Keratinocyte (primary cell): ENCODE measurements around the gene STX18. TPM values are rescaled to one million over a fixed set of nuclear protein-coding genes. Genes with fewer than 3 reads are reported as not detected.

ENCODE experiments used
- DNase-seq: peaks from one replicate; pipeline ENCODE4 v3.0.0-alpha.2; 2011; ENCODE audit warnings: low read depth, missing footprints, low spot score
- FAIRE-seq: peaks from 2 replicates; lab custom pipeline; 2011; peaks lifted over from hg19 to GRCh38; lab: Jason Lieb, UNC
- H2AFZ ChIP-seq: 2 replicates; pipeline ENCODE4 v1.6.0; 2012; ENCODE audit warnings: low read length, control low read depth, inconsistent platforms; ENCODE audit not compliant: control insufficient read depth
- H3K27ac ChIP-seq: 2 replicates; pipeline ENCODE4 v1.5.1; 2011; ENCODE audit warnings: low read length; ENCODE audit not compliant: control insufficient read depth, insufficient read depth
- H3K27me3 ChIP-seq: 3 replicates; pipeline ENCODE4 v1.6.0; 2011; ENCODE audit warnings: low read length; ENCODE audit not compliant: control insufficient read depth, insufficient read depth; ENCODE audit errors: extremely low read depth
- H3K36me3 ChIP-seq, 2 experiments: 2 replicates in 1 of 2; 3 replicates in 1 of 2; pipeline ENCODE4 v1.5.1; 2011; ENCODE audit warnings: low read length in 2 of 2, mild to moderate bottlenecking in 1 of 2; ENCODE audit not compliant: control insufficient read depth in 2 of 2, insufficient read depth in 2 of 2; ENCODE audit errors: extremely low read depth in 1 of 2
- H3K4me1 ChIP-seq: 3 replicates; pipeline ENCODE4 v1.5.1; 2011; ENCODE audit warnings: low read length; ENCODE audit not compliant: control insufficient read depth, insufficient read depth; ENCODE audit errors: extremely low read depth
- H3K4me2 ChIP-seq: 3 replicates; pipeline ENCODE4 v1.6.0; 2011; ENCODE audit warnings: low read depth, low read length; ENCODE audit not compliant: control insufficient read depth, insufficient read depth; ENCODE audit errors: extremely low read depth
- H3K4me3 ChIP-seq, 3 experiments: fragments of 200-600 bp in 1 of 3; sonication (generic) in 1 of 3; 2 replicates in 2 of 3; 3 replicates in 1 of 3; pipeline ENCODE4 v1.5.1; 2011 to 2016; ENCODE audit warnings: low read length in 3 of 3, mild to moderate bottlenecking in 3 of 3, control low read depth in 2 of 3, inconsistent platforms in 1 of 3, low read depth in 1 of 3, mixed read lengths in 1 of 3, mixed run types in 1 of 3, moderate library complexity in 1 of 3; ENCODE audit not compliant: control insufficient read depth in 2 of 3, insufficient read depth in 2 of 3; ENCODE audit errors: extremely low read depth in 1 of 3
- H3K79me2 ChIP-seq: 2 replicates; pipeline ENCODE4 v1.6.0; 2012; ENCODE audit warnings: low read length; ENCODE audit not compliant: control insufficient read depth, insufficient read depth
- H3K9ac ChIP-seq: 3 replicates; pipeline ENCODE4 v1.6.0; 2011; ENCODE audit warnings: low read length; ENCODE audit not compliant: control insufficient read depth, insufficient read depth; ENCODE audit errors: extremely low read depth
- H3K9me1 ChIP-seq: 3 replicates; pipeline ENCODE4 v1.6.0; 2011; ENCODE audit warnings: low read length; ENCODE audit not compliant: control insufficient read depth, insufficient read depth; ENCODE audit errors: extremely low read depth
- H3K9me3 ChIP-seq: 2 replicates; pipeline ENCODE4 v1.5.1; 2012; ENCODE audit warnings: low read depth, low read length; ENCODE audit not compliant: control insufficient read depth
- H4K20me1 ChIP-seq: 3 replicates; pipeline ENCODE4 v1.6.0; 2011; ENCODE audit warnings: low read length; ENCODE audit not compliant: control insufficient read depth, insufficient read depth; ENCODE audit errors: extremely low read depth
- EZH2 ChIP-seq: IDR thresholded peaks from one replicate; pipeline ENCODE4 v1.6.1; 2012; ENCODE audit warnings: inconsistent platforms, mild to moderate bottlenecking, low read length, moderate library complexity
- dilution Hi-C: fragments of 300-500 bp; cut with MboI; formaldehyde crosslinking; loops from one replicate; pipeline ENCODE4 v1.7.0; 2020; ENCODE audit warnings: low sequenced_read_pairs; ENCODE audit not compliant: extremely low pct_ligation_motif_present
- polyA plus RNA-seq, 5 experiments: library from polyadenylated mRNA; depleted of rRNA in 3 of 5; stranded (reverse) in 3 of 5; stranded (forward) in 1 of 5; unstranded in 1 of 5; fragments of >200 nt; gene quantifications; 1 replicate in 1 of 5; 2 replicates in 3 of 5; 3 replicates in 1 of 5; pipeline versions ENCODE4 v1.2.1 to v1.2.3, GENCODE V29; 2011 to 2012; ENCODE audit warnings: missing spikeins in 2 of 5, low read depth in 1 of 5, low replicate concordance in 1 of 5
- TF ChIP-seq, protein P1 (sequence below), 3 experiments: IDR thresholded peaks in 1 of 3; conservative IDR thresholded peaks in 1 of 3; optimal IDR thresholded peaks in 1 of 3; 2 replicates in 2 of 3; 3 replicates in 1 of 3; pipeline versions ENCODE3 to v1.5.1; 2011; ENCODE audit warnings: low read length in 3 of 3, mild to moderate bottlenecking in 3 of 3, moderate library complexity in 2 of 3, control low read depth in 1 of 3, inconsistent platforms in 1 of 3; ENCODE audit not compliant: insufficient read depth in 2 of 3; ENCODE audit errors: extremely low read depth in 1 of 3

Gene STX18
- polyA plus RNA-seq, 1 donor (not counting 4 experiments of a cell fraction or from before 2014, with no cell fraction given), result 21.6 TPM

DNA sequence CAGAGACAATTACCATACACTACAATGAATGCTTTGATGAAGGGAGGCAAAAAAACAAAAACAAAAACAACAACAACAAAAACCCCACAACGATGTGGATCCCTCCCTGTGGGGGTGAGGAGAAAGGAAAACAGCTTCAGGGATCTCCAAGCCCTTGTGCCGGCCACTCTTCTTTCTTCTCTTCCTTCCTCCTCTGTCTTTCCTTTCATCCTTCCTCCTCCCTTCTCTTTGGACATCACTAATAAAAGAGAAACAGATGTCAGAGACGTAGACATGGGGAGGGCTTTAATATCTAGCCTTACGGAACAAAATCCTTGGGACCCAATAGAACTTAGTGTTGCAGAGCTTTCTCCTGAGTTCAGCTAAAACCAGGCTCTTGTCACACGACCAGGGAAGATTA lies 18.8 kb upstream of the STX18 start:
- Histone ChIP-seq H3K79me2 (no peaks in the 10 kb centered on the region), H3K9me3 (no peaks in the 10 kb centered on the region), H3K4me1 (no peaks in the 10 kb centered on the region), H3K27me3 (no peaks in the 10 kb centered on the region), H3K27ac (no peak overlapping the region), H3K4me2 (no peak overlapping the region), H3K9me1 (no peaks in the 10 kb centered on the region), H3K9ac (no peak overlapping the region), H4K20me1 (no peaks in the 10 kb centered on the region), H2AFZ (no peak overlapping the region), H3K36me3 (no peaks in the 10 kb centered on the region), H3K4me3 (no peak overlapping the region)
- dilution Hi-C loops, result no loop called here
- FAIRE-seq (no peak), DNase-seq (no peak)
- TF ChIP-seq, protein P1, sequence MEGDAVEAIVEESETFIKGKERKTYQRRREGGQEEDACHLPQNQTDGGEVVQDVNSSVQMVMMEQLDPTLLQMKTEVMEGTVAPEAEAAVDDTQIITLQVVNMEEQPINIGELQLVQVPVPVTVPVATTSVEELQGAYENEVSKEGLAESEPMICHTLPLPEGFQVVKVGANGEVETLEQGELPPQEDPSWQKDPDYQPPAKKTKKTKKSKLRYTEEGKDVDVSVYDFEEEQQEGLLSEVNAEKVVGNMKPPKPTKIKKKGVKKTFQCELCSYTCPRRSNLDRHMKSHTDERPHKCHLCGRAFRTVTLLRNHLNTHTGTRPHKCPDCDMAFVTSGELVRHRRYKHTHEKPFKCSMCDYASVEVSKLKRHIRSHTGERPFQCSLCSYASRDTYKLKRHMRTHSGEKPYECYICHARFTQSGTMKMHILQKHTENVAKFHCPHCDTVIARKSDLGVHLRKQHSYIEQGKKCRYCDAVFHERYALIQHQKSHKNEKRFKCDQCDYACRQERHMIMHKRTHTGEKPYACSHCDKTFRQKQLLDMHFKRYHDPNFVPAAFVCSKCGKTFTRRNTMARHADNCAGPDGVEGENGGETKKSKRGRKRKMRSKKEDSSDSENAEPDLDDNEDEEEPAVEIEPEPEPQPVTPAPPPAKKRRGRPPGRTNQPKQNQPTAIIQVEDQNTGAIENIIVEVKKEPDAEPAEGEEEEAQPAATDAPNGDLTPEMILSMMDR (optimal IDR thresholded peaks at IDR 0.05 in 1 of 3, IDR thresholded peaks at IDR 0.05 in 1 of 3, conservative IDR thresholded peaks at IDR 0.05 in 1 of 3; ENCODE audit: extremely low read depth in 1 of 3, insufficient read depth in 2 of 3, low read length in 3 of 3), result no peak
- no peak for TF ChIP-seq EZH2

DNA sequence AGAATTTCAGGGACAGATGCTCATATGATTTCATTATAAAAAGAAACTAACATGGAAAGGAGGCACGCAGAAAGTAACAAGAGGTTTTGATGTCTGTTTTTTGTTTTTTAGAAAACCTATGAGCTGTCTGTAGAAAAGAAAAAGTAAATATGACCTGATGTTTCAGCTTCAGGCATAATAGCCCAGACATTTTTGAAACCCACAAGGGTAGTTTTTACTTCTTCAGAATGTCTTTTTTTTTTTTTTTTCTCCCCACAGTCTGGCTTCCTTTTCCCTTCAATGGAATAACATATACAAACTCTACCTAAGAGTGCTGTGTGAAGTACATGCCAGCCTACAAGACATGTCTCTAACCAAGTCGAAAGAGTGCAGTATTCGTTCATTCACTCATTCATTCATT lies 18.3 kb upstream of the STX18 start:
- dilution Hi-C loops, result no loop called here
- no peak overlapping the region for H3K4me3 ChIP-seq
- no peak overlapping the region for H3K4me2 ChIP-seq
- H3K9me3 ChIP-seq, result no peaks in the 10 kb centered on the region
- no peaks in the 10 kb centered on the region for H3K79me2 ChIP-seq
- TF ChIP-seq EZH2, result no peak
- TF ChIP-seq, protein P1 (optimal IDR thresholded peaks at IDR 0.05 in 1 of 3, IDR thresholded peaks at IDR 0.05 in 1 of 3, conservative IDR thresholded peaks at IDR 0.05 in 1 of 3; ENCODE audit: extremely low read depth in 1 of 3, insufficient read depth in 2 of 3, low read length in 3 of 3), result no peak
- H3K4me1 ChIP-seq, result no peaks in the 10 kb centered on the region
- no peaks in the 10 kb centered on the region for H3K9me1 ChIP-seq
- DNase-seq, result no peak
- no peak for FAIRE-seq
- no peaks in the 10 kb centered on the region for H3K27me3 ChIP-seq
- no peaks in the 10 kb centered on the region for H3K36me3 ChIP-seq
- H2AFZ ChIP-seq, result no peak overlapping the region
- no peaks in the 10 kb centered on the region for H4K20me1 ChIP-seq
- H3K9ac ChIP-seq, result no peak overlapping the region
- H3K27ac ChIP-seq, result no peak overlapping the region
